H1 (cell line): ENCODE data around the gene PHC2. TPM values are rescaled to one million over a fixed set of nuclear protein-coding genes. Genes with fewer than 3 reads are reported as not detected.

Experiments
- CREB1 ChIP-seq: IDR thresholded peaks from 2 replicates; pipeline ENCODE4 v1.6.1; 2012; ENCODE audit warnings: inconsistent platforms
- SRF ChIP-seq: IDR thresholded peaks from 2 replicates; pipeline ENCODE4 v1.6.1; 2011; ENCODE audit warnings: mild to moderate bottlenecking, low read depth, low read length, moderate library complexity
- SUZ12 ChIP-seq: fragments of 200-600 bp; sonication (generic); IDR thresholded peaks from 2 replicates; pipeline ENCODE4 v1.6.1; 2012; ENCODE audit warnings: mild to moderate bottlenecking, inconsistent platforms, low read length, moderate library complexity, mixed read lengths
- TCF12 ChIP-seq: IDR thresholded peaks from 2 replicates; pipeline ENCODE4 v1.6.1; 2011; ENCODE audit warnings: low read depth, mild to moderate bottlenecking, low read length
- USF2 ChIP-seq: IDR thresholded peaks from 2 replicates; pipeline ENCODE4 v1.6.1; 2011; ENCODE audit warnings: low read length, improper control_type of control experiment
- polyA plus RNA-seq, 7 experiments: library from polyadenylated mRNA; depleted of rRNA in 3 of 7; stranded (reverse) in 5 of 7; unstranded in 2 of 7; fragments of >200 nt in 5 of 7; fragments of 200-250 nt in 2 of 7; gene quantifications; 1 replicate in 5 of 7; 2 replicates in 1 of 7; 4 replicates in 1 of 7; pipeline versions ENCODE4 v1.2.1 to v1.2.3, GENCODE V29; 2011 to 2013; ENCODE audit warnings: missing spikeins in 2 of 7, mixed read lengths in 2 of 7
- total RNA-seq: library from RNA; stranded (reverse); fragmentation: NEBNext Ultra II Directional; extraction: Animal tissue kit (Norgen Biotek cat#: 25700); gene quantifications from 2 replicates; pipeline ENCODE4 v1.2.1, GENCODE V29; 2021
- TF ChIP-seq, protein P1 (sequence below): IDR thresholded peaks from 2 replicates; pipeline ENCODE4 v1.6.1; 2012; ENCODE audit warnings: low read length, inconsistent platforms

The PHC2 gene
- total and polyA plus RNA-seq, 2 of the 8 experiments (the other 6 are each of a cell fraction or from before 2014, with no cell fraction given): 5.6 to 14.2 TPM

DNA sequence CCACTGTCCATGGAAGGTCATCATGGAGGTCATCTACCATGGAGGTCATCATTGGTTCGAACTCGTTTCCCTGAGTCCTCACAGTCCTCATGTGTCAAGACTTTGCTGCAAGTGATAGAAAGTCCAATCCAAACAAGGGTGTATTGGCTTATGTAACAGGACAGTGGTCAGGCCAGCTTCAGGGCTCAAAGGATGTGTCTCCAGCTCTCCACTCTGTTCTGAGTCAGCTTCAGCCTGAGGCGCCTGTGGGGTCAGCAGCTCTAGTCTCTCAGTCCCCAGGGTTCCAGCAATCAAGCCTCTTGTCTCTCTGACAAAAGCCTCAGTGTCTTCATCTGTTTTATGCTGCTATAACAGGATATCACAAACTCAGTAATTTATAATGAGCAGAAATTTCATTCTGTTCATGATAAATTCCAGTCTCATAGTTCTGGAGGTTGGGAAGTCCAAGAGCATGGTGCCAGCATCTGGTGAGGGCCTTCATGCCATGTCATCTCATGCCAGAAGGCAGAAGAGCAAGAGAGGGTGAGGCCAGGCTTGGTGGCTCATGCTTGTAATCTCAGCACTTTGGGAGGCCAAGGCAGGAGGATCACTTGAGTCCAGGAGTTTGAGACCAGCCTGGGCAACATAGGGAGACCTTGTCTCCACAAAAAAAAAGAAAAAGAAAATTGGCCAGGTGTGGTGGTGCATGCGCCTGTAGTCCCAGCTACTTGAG, 129.5 kb downstream of the PHC2 start (continued):
- TF ChIP-seq SUZ12: no peak
- no peak for TF ChIP-seq TCF12
- TF ChIP-seq CREB1: no peak
- no peak for TF ChIP-seq USF2
- TF ChIP-seq SRF: no peak
- TF ChIP-seq, protein P1, sequence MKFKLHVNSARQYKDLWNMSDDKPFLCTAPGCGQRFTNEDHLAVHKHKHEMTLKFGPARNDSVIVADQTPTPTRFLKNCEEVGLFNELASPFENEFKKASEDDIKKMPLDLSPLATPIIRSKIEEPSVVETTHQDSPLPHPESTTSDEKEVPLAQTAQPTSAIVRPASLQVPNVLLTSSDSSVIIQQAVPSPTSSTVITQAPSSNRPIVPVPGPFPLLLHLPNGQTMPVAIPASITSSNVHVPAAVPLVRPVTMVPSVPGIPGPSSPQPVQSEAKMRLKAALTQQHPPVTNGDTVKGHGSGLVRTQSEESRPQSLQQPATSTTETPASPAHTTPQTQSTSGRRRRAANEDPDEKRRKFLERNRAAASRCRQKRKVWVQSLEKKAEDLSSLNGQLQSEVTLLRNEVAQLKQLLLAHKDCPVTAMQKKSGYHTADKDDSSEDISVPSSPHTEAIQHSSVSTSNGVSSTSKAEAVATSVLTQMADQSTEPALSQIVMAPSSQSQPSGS: no peak
